Measurements from ENCODE around the gene PNPO.
"Not testable (repeated sequence)": the region's sequence is repeated elsewhere in the genome, so short reads cannot be mapped to it uniquely, and the experiment has no call there.

PNPO gene

GRCh38 chr17:47918991-47919390, 22.4 kb upstream of the PNPO start:
- no peak for DNase-seq

- DNase-seq: not testable (repeated sequence)
Observed at GRCh38 chr17:47919889-47920288, 21.5 kb upstream of the PNPO start.

- DNase-seq: no peak
Observed at GRCh38 chr17:47924785-47925677, 16.3 kb upstream of the PNPO start.

- DNase-seq: no peak
Observed at GRCh38 chr17:47925678-47925988, 15.7 kb upstream of the PNPO start.

- DNase-seq: no peak
Observed at GRCh38 chr17:47927821-47928400, 13.5 kb upstream of the PNPO start.

- no peak for DNase-seq
Observed at GRCh38 chr17:47928415-47928814, 13.0 kb upstream of the PNPO start.

GRCh38 chr17:47929218-47930000, 12.0 kb upstream of the PNPO start:
- no peak for DNase-seq

GRCh38 chr17:47931848-47932247, 9.5 kb upstream of the PNPO start:
- DNase-seq: no peak

- DNase-seq: peak; percentile 56
Observed at GRCh38 chr17:47934856-47935255, 6.5 kb upstream of the PNPO start.

- not testable (repeated sequence) for DNase-seq
Observed at GRCh38 chr17:47935468-47935867, 5.9 kb upstream of the PNPO start.

- peak; percentile 79 for DNase-seq
Observed at GRCh38 chr17:47935961-47936360, 5.4 kb upstream of the PNPO start.

GRCh38 chr17:47937941-47938340, 3.4 kb upstream of the PNPO start:
- no peak for DNase-seq

GRCh38 chr17:47942096-47942510, 732 bp downstream of the PNPO start:
- DNase-seq: no peak

GRCh38 chr17:47942568-47942967, 1.2 kb downstream of the PNPO start:
- no peak for DNase-seq

- no peak for DNase-seq
Observed at GRCh38 chr17:47945080-47945479, 3.7 kb downstream of the PNPO start.

- no peak for DNase-seq
Observed at GRCh38 chr17:47945529-47946508, 4.4 kb downstream of the PNPO start.

GRCh38 chr17:47946516-47946915, 5.1 kb downstream of the PNPO start:
- no peak for DNase-seq

GRCh38 chr17:47946929-47947397, 5.6 kb downstream of the PNPO start:
- DNase-seq: peak; percentile 65

GRCh38 chr17:47948706-47949196, 7.4 kb downstream of the PNPO start:
- DNase-seq: no peak

GRCh38 chr17:47949197-47949759, 7.9 kb downstream of the PNPO start:
- peak; percentile 75 for DNase-seq

GRCh38 chr17:47949946-47950345, 8.6 kb downstream of the PNPO start:
- no peak for DNase-seq

- no peak for DNase-seq
Observed at GRCh38 chr17:47950448-47950847, 9.1 kb downstream of the PNPO start.

Measured in fibroblast of skin of right quadriceps (primary cell).